Ishikawa (cell line): ENCODE data around the gene FGF1.

Experiments used
- CEBPB ChIP-seq: IDR thresholded peaks from 2 replicates; pipeline ENCODE4 v1.6.1; 2012
- EGR1 ChIP-seq: IDR thresholded peaks from 2 replicates; pipeline ENCODE4 v1.6.1; 2012
- EP300 ChIP-seq: IDR thresholded peaks from 2 replicates; pipeline ENCODE4 v1.6.1; 2012; ENCODE audit warnings: borderline replicate concordance
- FOXM1 ChIP-seq: IDR thresholded peaks from 2 replicates; pipeline ENCODE4 v1.6.1; 2012; ENCODE audit warnings: low read depth, borderline replicate concordance
- MAX ChIP-seq: IDR thresholded peaks from 2 replicates; pipeline ENCODE4 v1.6.1; 2012
- NFIC ChIP-seq: IDR thresholded peaks from 2 replicates; pipeline ENCODE4 v1.6.1; 2012
- RAD21 ChIP-seq: IDR thresholded peaks from 2 replicates; pipeline ENCODE4 v1.6.1; 2012; ENCODE audit warnings: low read depth
- REST ChIP-seq: IDR thresholded peaks from 2 replicates; pipeline ENCODE4 v1.6.1; 2012; ENCODE audit warnings: low read depth, mild to moderate bottlenecking
- TAF1 ChIP-seq: IDR thresholded peaks from 2 replicates; pipeline ENCODE4 v1.6.1; 2012; ENCODE audit warnings: low read depth, mild to moderate bottlenecking
- TEAD4 ChIP-seq: IDR thresholded peaks from 2 replicates; pipeline ENCODE4 v1.6.1; 2012
- USF1 ChIP-seq: IDR thresholded peaks from 2 replicates; pipeline ENCODE4 v1.6.1; 2012
- YY1 ChIP-seq: IDR thresholded peaks from 2 replicates; pipeline ENCODE4 v1.6.1; 2012; ENCODE audit warnings: low read depth
- ZBTB7A ChIP-seq: IDR thresholded peaks from 2 replicates; pipeline ENCODE4 v1.6.1; 2012; ENCODE audit warnings: low read depth

GRCh38 chr5:142670804-142671203, 15.1 kb downstream of the FGF1 start:
- TF ChIP-seq RAD21 (no peak), MAX (no peak), NFIC (no peak), EGR1 (no peak), TEAD4 (no peak), EP300 (no peak), CEBPB (no peak), FOXM1 (no peak), REST (no peak), TAF1 (no peak), YY1 (no peak), USF1 (no peak), ZBTB7A (no peak)
